Measurements from ENCODE around the gene ZNF586. TPM values are rescaled to one million over a fixed set of nuclear protein-coding genes. Genes with fewer than 3 reads are reported as not detected.

Gene ZNF586
- total RNA-seq, 1 donor from 2014 or later, result 25.3 TPM

DNA sequence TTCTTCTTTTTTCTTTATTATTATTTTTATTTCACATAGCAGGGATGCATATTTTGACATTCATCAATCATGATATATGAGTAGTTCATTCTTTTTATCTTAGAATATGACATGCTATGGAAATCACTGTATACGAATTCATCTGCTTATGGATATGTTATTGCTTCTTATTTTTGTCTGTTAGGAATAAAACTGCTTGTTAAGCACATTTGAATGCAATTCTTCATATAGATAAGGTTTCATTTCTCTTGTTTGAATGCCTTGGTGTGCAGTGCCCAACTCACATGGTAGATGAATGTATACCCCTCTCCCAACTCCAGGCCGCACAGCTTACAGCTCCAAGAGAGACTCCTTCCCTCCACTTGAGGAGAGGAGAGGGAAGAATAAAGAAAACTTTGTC is 11.5 kb upstream of the ZNF586 start:
- H3K36me3 Mint-ChIP-seq, result peaks cover 75% of the 10 kb centered on the region
- no peak overlapping the region for H3K4me3 Mint-ChIP-seq
- TF ChIP-seq, protein P1, sequence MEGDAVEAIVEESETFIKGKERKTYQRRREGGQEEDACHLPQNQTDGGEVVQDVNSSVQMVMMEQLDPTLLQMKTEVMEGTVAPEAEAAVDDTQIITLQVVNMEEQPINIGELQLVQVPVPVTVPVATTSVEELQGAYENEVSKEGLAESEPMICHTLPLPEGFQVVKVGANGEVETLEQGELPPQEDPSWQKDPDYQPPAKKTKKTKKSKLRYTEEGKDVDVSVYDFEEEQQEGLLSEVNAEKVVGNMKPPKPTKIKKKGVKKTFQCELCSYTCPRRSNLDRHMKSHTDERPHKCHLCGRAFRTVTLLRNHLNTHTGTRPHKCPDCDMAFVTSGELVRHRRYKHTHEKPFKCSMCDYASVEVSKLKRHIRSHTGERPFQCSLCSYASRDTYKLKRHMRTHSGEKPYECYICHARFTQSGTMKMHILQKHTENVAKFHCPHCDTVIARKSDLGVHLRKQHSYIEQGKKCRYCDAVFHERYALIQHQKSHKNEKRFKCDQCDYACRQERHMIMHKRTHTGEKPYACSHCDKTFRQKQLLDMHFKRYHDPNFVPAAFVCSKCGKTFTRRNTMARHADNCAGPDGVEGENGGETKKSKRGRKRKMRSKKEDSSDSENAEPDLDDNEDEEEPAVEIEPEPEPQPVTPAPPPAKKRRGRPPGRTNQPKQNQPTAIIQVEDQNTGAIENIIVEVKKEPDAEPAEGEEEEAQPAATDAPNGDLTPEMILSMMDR (conservative IDR thresholded peaks at IDR 0.05), result no peak
- no peak overlapping the region for H3K27ac Mint-ChIP-seq
- H3K4me1 Mint-ChIP-seq (ENCODE audit: unreplicated experiment), result no peaks in the 10 kb centered on the region
- DNase-seq (ENCODE audit: extremely low spot score, unreplicated experiment), result no peak
- H3K27me3 Mint-ChIP-seq, result no peaks in the 10 kb centered on the region
- H3K9me3 Mint-ChIP-seq, result peaks cover 17% of the 10 kb centered on the region

DNA sequence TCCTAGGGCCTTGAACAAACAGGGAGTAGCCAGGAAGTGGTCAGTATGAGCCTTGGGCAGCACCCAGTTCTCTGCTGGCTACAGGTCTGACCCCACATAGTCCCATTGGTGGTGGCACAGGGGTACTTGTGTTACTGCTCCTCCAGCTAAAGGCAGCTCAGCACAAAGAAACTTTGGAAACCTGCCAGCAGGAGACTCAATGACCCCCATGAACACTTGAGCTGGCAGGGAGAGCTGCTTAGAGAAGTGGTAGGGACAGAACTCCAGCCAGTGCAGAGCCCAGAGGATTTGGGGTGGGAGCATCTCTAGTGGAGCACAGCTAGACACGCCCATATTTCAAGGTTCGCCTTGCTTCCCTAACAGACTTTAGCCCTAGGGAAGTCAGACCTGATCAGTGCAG is 10.4 kb upstream of the ZNF586 start:
- no peaks in the 10 kb centered on the region for H3K4me1 Mint-ChIP-seq (ENCODE audit: unreplicated experiment)
- H3K9me3 Mint-ChIP-seq, result peaks cover 12% of the 10 kb centered on the region
- no peak overlapping the region for H3K27ac Mint-ChIP-seq
- TF ChIP-seq, protein P1 (conservative IDR thresholded peaks at IDR 0.05), result no peak
- H3K36me3 Mint-ChIP-seq, result peaks cover 68% of the 10 kb centered on the region
- H3K4me3 Mint-ChIP-seq, result no peak overlapping the region
- no peaks in the 10 kb centered on the region for H3K27me3 Mint-ChIP-seq
- DNase-seq (ENCODE audit: extremely low spot score, unreplicated experiment), result no peak

DNA sequence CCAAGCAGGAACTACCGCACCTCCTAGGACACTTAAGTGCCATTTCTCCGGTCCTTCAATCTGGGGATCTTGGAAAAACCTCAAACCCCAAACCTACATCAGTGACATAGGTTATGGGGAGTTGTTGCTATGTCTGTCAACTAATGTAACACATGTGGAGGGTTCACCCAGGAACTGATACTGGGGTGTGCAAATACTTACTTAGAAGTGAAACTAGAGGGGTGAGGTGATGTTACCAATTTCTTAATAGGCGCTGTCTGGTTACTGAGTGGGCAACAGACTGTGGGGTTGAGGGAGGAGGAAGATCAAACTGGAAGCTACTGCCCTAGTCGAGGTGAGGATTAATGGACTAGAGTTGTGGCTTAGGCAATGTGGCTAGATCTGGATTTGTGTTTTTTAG is 1.9 kb downstream of the ZNF586 start:
- TF ChIP-seq, protein P1 (conservative IDR thresholded peaks at IDR 0.05), result no peak
- H3K36me3 Mint-ChIP-seq, result peaks cover 63% of the 10 kb centered on the region
- no peak overlapping the region for H3K27ac Mint-ChIP-seq
- H3K27me3 Mint-ChIP-seq, result no peaks in the 10 kb centered on the region
- no peak for DNase-seq (ENCODE audit: extremely low spot score, unreplicated experiment)
- H3K4me1 Mint-ChIP-seq (ENCODE audit: unreplicated experiment), result peaks cover 15% of the 10 kb centered on the region
- H3K9me3 Mint-ChIP-seq, result peaks cover 23% of the 10 kb centered on the region
- H3K4me3 Mint-ChIP-seq, result peak overlapping the region; percentile 58

DNA sequence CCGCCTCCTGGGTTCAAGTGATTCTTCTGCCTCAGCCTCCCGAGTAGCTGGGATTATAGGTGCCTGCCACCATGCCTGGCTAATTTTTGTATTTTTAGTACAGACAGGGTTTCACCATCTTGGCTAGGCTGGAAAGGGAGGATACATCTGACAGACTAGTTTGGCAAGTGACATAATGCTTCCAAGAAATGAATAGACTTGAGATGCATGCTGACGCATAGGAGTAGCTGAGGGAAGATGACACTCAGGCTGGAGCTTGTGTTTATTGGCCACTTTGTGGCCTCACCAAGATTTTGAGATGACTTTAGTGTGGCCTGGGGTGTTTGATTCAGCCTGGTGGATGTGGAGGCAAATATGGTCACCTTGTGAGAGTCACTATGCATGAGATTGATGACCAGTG is 4.0 kb downstream of the ZNF586 start:
- Mint-ChIP-seq H3K4me3 (peak overlapping the region; percentile 71), H3K36me3 (peaks cover 70% of the 10 kb centered on the region), H3K9me3 (peaks cover 33% of the 10 kb centered on the region), H3K4me1 (ENCODE audit: unreplicated experiment) (peaks cover 15% of the 10 kb centered on the region), H3K27me3 (no peaks in the 10 kb centered on the region), H3K27ac (peak overlapping the region; percentile 86)
- DNase-seq (ENCODE audit: extremely low spot score, unreplicated experiment), result no peak
- TF ChIP-seq, protein P1 (conservative IDR thresholded peaks at IDR 0.05), result no peak

DNA sequence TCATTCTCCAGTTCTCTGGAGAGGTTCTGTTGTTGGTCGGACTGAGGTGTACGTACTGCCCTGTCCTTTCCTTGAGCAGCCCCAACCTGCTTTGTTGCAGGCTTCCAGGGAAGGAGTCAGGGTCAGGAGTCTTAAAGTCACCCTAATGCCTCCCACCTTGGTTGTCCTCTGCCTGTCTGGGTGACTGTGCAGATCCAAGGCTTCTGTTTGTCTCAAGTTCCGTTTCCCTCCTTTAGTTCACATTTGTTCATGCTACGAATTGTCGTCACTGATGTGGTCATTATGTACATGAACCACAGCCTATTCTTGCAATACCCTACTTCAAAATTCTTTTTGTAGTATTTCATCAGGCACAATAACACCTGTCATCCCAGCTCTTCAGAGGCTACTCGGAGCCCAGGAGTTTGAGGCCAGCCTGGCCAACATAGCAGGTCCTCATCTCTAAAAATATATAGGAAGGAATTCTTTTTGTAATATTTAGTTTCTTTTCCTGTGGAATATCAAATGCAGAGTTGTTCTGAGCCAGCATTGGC is 7.4 kb downstream of the ZNF586 start:
- Mint-ChIP-seq H3K27ac (no peak overlapping the region), H3K27me3 (no peaks in the 10 kb centered on the region), H3K4me3 (no peak overlapping the region), H3K4me1 (ENCODE audit: unreplicated experiment) (no peaks in the 10 kb centered on the region), H3K9me3 (peaks cover 51% of the 10 kb centered on the region), H3K36me3 (peaks cover 80% of the 10 kb centered on the region)
- DNase-seq (ENCODE audit: extremely low spot score, unreplicated experiment), result no peak
- TF ChIP-seq, protein P1 (conservative IDR thresholded peaks at IDR 0.05), result no peak

DNA sequence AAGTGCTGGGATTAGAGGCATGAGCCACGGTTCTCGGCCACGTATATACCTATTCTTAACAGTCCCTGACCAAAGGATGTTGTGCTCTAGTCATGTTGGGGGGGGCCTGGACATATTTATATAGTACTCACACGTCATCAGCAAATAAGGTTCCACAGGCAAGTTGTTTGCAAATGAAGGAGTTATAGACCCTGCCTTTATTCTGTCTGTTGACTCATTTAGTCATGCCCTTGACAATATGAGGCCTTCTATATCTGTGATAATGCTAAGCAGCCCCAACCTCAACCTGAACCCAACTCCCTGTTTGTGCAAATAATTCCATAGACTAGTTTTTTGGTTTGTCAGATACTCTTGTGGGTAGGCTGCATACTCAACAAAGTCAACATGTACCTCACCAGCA is 8.9 kb downstream of the ZNF586 start:
- Mint-ChIP-seq H3K4me1 (ENCODE audit: unreplicated experiment) (no peaks in the 10 kb centered on the region), H3K36me3 (peaks cover 71% of the 10 kb centered on the region), H3K27ac (no peak overlapping the region), H3K4me3 (no peak overlapping the region), H3K9me3 (peaks cover 51% of the 10 kb centered on the region), H3K27me3 (no peaks in the 10 kb centered on the region)
- no peak for DNase-seq (ENCODE audit: extremely low spot score, unreplicated experiment)
- TF ChIP-seq, protein P1 (conservative IDR thresholded peaks at IDR 0.05), result no peak
